Nephron (organoid): Measurements from ENCODE around the gene PTGIS.
"Not testable (repeated sequence)": the region's sequence is repeated elsewhere in the genome, so short reads cannot be mapped to it uniquely, and the experiment has no call there.

ENCODE experiments used
- H3K27ac Mint-ChIP-seq, 3 experiments: 2 replicates each; pipeline ENCODE4 v1.8.0; 2020; ENCODE audit warnings: mixed read lengths in 3 of 3, mild to moderate bottlenecking in 2 of 3, moderate library complexity in 1 of 3
- H3K27me3 Mint-ChIP-seq: 2 replicates; pipeline ENCODE4 v1.8.0; 2021; ENCODE audit warnings: low read depth, mild to moderate bottlenecking, moderate library complexity, mixed read lengths
- H3K36me3 Mint-ChIP-seq: 2 replicates; pipeline ENCODE4 v1.8.0; 2020; ENCODE audit warnings: low read depth, mixed read lengths
- H3K4me1 Mint-ChIP-seq: 2 replicates; pipeline ENCODE4 v1.8.0; 2020; ENCODE audit warnings: mixed read lengths
- H3K4me3 Mint-ChIP-seq, 3 experiments: 2 replicates each; pipeline ENCODE4 v1.8.0; 2020; ENCODE audit warnings: mild to moderate bottlenecking in 3 of 3, mixed read lengths in 3 of 3, moderate library complexity in 2 of 3
- H3K9me3 Mint-ChIP-seq: 2 replicates; pipeline ENCODE4 v1.8.0; 2020; ENCODE audit warnings: mixed read lengths
- CTCF ChIP-seq, 3 experiments: fragments of 200-600 bp; sonication (generic); IDR thresholded peaks; one replicate each; pipeline ENCODE4 v1.5.0; 2021; ENCODE audit warnings: antibody characterized with exemption in 3 of 3; ENCODE audit not compliant: unreplicated experiment in 3 of 3

PTGIS gene

GRCh38 chr20:49567421-49568277, at the start of gene PTGIS:
TSS of gene PTGIS (minus strand) at chr20:49568137. CDS start at chr20:49568116, 21 bp downstream.
- TF ChIP-seq CTCF (IDR thresholded peaks at IDR 0.05; ENCODE audit: unreplicated experiment in 3 of 3) = no peak
- Mint-ChIP-seq H3K27me3 (peaks cover 3% of the 10 kb centered on the region), H3K4me3 (peak within 1 kb of the TSS; percentile 97 to 98 (median 98)), H3K9me3 (no peaks in the 10 kb centered on the region), H3K36me3 (peaks cover 10% of the 10 kb centered on the region), H3K4me1 (peaks cover 54% of the 10 kb centered on the region), H3K27ac (peak within 1 kb of the TSS; percentile 93 to 98 (median 97))

- H3K27me3 Mint-ChIP-seq, H3K4me3 Mint-ChIP-seq, H3K36me3 Mint-ChIP-seq, H3K9me3 Mint-ChIP-seq, H3K27ac Mint-ChIP-seq, H3K4me1 Mint-ChIP-seq: not testable (repeated sequence)
Observed at GRCh38 chr20:49617394-49617793, 49.5 kb upstream of the PTGIS start.

GRCh38 chr20:49616154-49617007, 48.4 kb upstream of the PTGIS start:
- H3K4me1 Mint-ChIP-seq = no peaks in the 10 kb centered on the region
- TF ChIP-seq CTCF (IDR thresholded peaks at IDR 0.05; ENCODE audit: unreplicated experiment in 3 of 3) = no peak
- peaks cover 1% of the 10 kb centered on the region for H3K9me3 Mint-ChIP-seq
- no peak overlapping the region for H3K27ac Mint-ChIP-seq
- H3K4me3 Mint-ChIP-seq = no peak overlapping the region
- peaks cover 6% of the 10 kb centered on the region for H3K27me3 Mint-ChIP-seq
- no peaks in the 10 kb centered on the region for H3K36me3 Mint-ChIP-seq

GRCh38 chr20:49615401-49616153, 47.6 kb upstream of the PTGIS start:
- TF ChIP-seq CTCF (IDR thresholded peaks at IDR 0.05; ENCODE audit: unreplicated experiment in 3 of 3) = no peak
- Mint-ChIP-seq H3K27ac (no peak overlapping the region), H3K4me3 (no peak overlapping the region), H3K4me1 (no peaks in the 10 kb centered on the region), H3K9me3 (no peaks in the 10 kb centered on the region), H3K36me3 (no peaks in the 10 kb centered on the region), H3K27me3 (peaks cover 1% of the 10 kb centered on the region)

GRCh38 chr20:49615051-49615400, 47.1 kb upstream of the PTGIS start:
- not testable (repeated sequence) for H3K4me1 Mint-ChIP-seq, H3K27me3 Mint-ChIP-seq, H3K9me3 Mint-ChIP-seq

GRCh38 chr20:49614338-49615050, 46.6 kb upstream of the PTGIS start:
- H3K36me3 Mint-ChIP-seq = no peaks in the 10 kb centered on the region
- TF ChIP-seq CTCF (IDR thresholded peaks at IDR 0.05; ENCODE audit: unreplicated experiment in 3 of 3) = no peak
- H3K4me3 Mint-ChIP-seq = no peak overlapping the region
- H3K4me1 Mint-ChIP-seq = no peaks in the 10 kb centered on the region
- H3K27me3 Mint-ChIP-seq = no peaks in the 10 kb centered on the region
- no peak overlapping the region for H3K27ac Mint-ChIP-seq
- H3K9me3 Mint-ChIP-seq = no peaks in the 10 kb centered on the region

More at GRCh38 chr20:49615051-49615400, 47.1 kb upstream of the PTGIS start:
- not testable (repeated sequence) for H3K4me3 Mint-ChIP-seq, H3K36me3 Mint-ChIP-seq, H3K27ac Mint-ChIP-seq
